ENCODE results near the gene LEFTY2. TPM values are rescaled to one million over a fixed set of nuclear protein-coding genes. Genes with fewer than 3 reads are reported as not detected.
A peak's percentile ranks its signal among the peaks of the same experiment; 100 is the strongest.
"Not testable (repeated sequence)": the region's sequence is repeated elsewhere in the genome, so short reads cannot be mapped to it uniquely, and the experiment has no call there.

Gene LEFTY2
- polyA plus RNA-seq, 3 donors: not detected

DNA sequence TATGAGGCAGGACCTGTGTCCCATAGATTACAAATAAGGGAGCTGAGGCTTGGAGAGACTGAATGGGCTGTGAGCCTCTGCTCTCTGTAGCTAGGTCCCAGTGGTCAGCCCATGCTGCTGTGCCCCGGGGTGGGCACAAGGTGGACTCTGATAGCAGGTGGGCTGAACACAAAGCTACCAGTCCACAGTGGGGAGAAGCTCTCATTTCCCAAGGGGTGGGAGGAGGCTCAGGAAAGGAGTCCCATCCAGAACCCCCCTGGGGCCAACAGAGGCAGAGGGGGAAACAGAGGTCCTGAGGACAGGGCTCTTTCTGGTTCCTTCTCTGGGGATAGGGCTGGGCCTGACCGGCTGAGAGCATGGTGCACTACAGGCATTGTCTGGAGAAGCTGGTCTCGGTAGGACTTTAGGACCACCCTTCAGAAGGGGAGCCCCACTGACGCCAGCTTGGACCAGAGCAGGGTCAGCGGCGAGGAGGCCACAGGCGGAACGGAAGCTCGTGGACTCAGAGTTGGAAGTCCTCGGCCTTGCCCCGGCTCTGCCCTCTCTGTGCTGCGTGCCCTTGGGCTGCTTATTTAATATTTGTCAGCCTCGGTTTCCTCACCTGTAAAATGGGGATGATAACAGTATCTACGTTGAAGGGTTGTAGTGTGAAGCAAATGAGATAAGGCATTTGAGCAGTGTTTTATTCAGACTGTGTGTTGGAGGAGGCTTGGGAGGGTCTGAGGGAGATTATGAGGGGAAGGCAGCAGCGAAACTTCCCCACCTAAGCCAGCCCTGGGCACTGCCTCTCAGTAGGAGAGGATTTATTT lies 31.5 kb upstream of the LEFTY2 start:
- H3K79me2 ChIP-seq (ENCODE audit: insufficient read depth, low read length): no peaks in the 10 kb centered on the region
- no peak overlapping the region for H2AFZ ChIP-seq (ENCODE audit: insufficient read depth, low read depth, low read length, poor library complexity, severe bottlenecking)
- no peaks in the 10 kb centered on the region for H3K9me3 ChIP-seq (replicated peaks in 1 of 2; ENCODE audit: control insufficient read depth in 1 of 2, insufficient read depth in 1 of 2, low read length in 2 of 2)
- no peaks in the 10 kb centered on the region for H4K20me1 ChIP-seq (ENCODE audit: insufficient read depth, low read length)
- DNase-seq: no peak
- Mint-ChIP-seq H3K27ac (peak overlapping the region in 1 of 7 donors; percentile 30), H3K27me3 (ENCODE audit: low read depth in 3 of 3) (peaks cover 0 to 7% (median 0%) of the 10 kb centered on the region in 3 donors), H3K4me3 (no peak overlapping the region), H3K9me3 (peaks cover 0 to 2% (median 0%) of the 10 kb centered on the region in 7 donors), H3K36me3 (peaks cover 7 to 10% of the 10 kb centered on the region in 2 donors), H3K4me1 (peaks cover 4% of the 10 kb centered on the region)
- TF ChIP-seq, protein P1, sequence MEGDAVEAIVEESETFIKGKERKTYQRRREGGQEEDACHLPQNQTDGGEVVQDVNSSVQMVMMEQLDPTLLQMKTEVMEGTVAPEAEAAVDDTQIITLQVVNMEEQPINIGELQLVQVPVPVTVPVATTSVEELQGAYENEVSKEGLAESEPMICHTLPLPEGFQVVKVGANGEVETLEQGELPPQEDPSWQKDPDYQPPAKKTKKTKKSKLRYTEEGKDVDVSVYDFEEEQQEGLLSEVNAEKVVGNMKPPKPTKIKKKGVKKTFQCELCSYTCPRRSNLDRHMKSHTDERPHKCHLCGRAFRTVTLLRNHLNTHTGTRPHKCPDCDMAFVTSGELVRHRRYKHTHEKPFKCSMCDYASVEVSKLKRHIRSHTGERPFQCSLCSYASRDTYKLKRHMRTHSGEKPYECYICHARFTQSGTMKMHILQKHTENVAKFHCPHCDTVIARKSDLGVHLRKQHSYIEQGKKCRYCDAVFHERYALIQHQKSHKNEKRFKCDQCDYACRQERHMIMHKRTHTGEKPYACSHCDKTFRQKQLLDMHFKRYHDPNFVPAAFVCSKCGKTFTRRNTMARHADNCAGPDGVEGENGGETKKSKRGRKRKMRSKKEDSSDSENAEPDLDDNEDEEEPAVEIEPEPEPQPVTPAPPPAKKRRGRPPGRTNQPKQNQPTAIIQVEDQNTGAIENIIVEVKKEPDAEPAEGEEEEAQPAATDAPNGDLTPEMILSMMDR (IDR thresholded peaks at IDR 0.05): no peak
- no peaks in the 10 kb centered on the region for H3K36me3 ChIP-seq (replicated peaks in 1 of 2; ENCODE audit: control insufficient read depth in 1 of 2, insufficient read depth in 2 of 2, low read length in 2 of 2)
- WGBS (ENCODE audit: insufficient coverage): 91% methylated on average over 9 of the region's 15 CpGs
- no peaks in the 10 kb centered on the region for H3K27me3 ChIP-seq (ENCODE audit: control insufficient read depth in 2 of 2, insufficient read depth in 2 of 2, low read length in 2 of 2)
- intact Hi-C loops (cut with micrococcal nuclease): loop anchor here in 1 of 2 donors (10.0 kb wide), 1 partner anchor 198 kb away; the partner anchor contains the start of gene SRP9
- H3K4me1 ChIP-seq (ENCODE audit: control insufficient read depth in 1 of 2, insufficient read depth in 2 of 2, low read length in 2 of 2): no peaks in the 10 kb centered on the region
- H3K27ac ChIP-seq (ENCODE audit: low read depth in 1 of 2, low read length in 2 of 2): no peak overlapping the region
- H3K4me2 ChIP-seq (replicated peaks; ENCODE audit: extremely low read depth, low read length, poor library complexity, severe bottlenecking): no peak overlapping the region
- H3K4me3 ChIP-seq (replicated peaks in 1 of 3; ENCODE audit: low read depth in 2 of 3, low read length in 3 of 3): no peak overlapping the region
- H3K9ac ChIP-seq (ENCODE audit: insufficient read depth, low read length, poor library complexity, severe bottlenecking): no peak overlapping the region

DNA sequence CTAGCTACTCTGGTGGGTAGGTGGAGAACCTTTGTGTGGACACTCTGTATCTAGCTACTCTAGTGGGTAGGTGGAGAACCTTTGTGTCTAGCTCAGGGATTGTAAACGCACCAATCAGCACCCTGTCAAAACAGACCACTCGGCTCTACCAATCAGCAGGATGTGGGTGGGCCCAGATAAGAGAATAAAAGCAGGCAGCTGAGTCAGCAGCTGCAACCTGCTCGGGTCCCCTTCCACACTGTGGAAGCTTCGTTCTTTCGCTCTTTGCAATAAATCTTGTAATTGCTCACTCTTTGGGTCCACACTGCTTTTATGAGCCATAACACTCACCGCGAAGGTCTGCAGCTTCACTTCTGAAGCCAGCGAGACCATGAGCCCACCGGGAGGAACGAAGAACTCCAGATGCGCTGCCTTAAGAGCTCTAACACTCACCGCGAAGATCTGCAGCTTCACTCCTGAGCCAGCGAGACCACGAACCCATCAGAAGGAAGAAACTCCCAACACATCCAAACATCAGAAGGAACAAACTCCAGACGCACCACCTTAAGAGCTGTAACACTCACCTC lies 29.7 kb upstream of the LEFTY2 start:
- H3K4me3 Mint-ChIP-seq; H3K27ac Mint-ChIP-seq; H3K27me3 ChIP-seq (ENCODE audit: control insufficient read depth in 2 of 2, insufficient read depth in 2 of 2, low read length in 2 of 2); H3K9me3 Mint-ChIP-seq; DNase-seq; H3K9ac ChIP-seq (ENCODE audit: insufficient read depth, low read length, poor library complexity, severe bottlenecking); H3K27me3 Mint-ChIP-seq (ENCODE audit: low read depth in 3 of 3); H3K36me3 ChIP-seq (replicated peaks in 1 of 2; ENCODE audit: control insufficient read depth in 1 of 2, insufficient read depth in 2 of 2, low read length in 2 of 2); H3K36me3 Mint-ChIP-seq; H4K20me1 ChIP-seq (ENCODE audit: insufficient read depth, low read length); H3K4me3 ChIP-seq (replicated peaks in 1 of 3; ENCODE audit: low read depth in 2 of 3, low read length in 3 of 3); H3K27ac ChIP-seq (ENCODE audit: low read depth in 1 of 2, low read length in 2 of 2); H2AFZ ChIP-seq (ENCODE audit: insufficient read depth, low read depth, low read length, poor library complexity, severe bottlenecking); H3K4me2 ChIP-seq (replicated peaks; ENCODE audit: extremely low read depth, low read length, poor library complexity, severe bottlenecking); H3K4me1 ChIP-seq (ENCODE audit: control insufficient read depth in 1 of 2, insufficient read depth in 2 of 2, low read length in 2 of 2); H3K9me3 ChIP-seq (replicated peaks in 1 of 2; ENCODE audit: control insufficient read depth in 1 of 2, insufficient read depth in 1 of 2, low read length in 2 of 2); H3K79me2 ChIP-seq (ENCODE audit: insufficient read depth, low read length); H3K4me1 Mint-ChIP-seq: not testable (repeated sequence)
- WGBS (ENCODE audit: insufficient coverage): 86% methylated on average over 11 of the region's 16 CpGs
- intact Hi-C loops (cut with micrococcal nuclease): loop anchor here in 1 of 2 donors (10.0 kb wide), 1 partner anchor 196 kb away; the partner anchor contains the start of gene SRP9

DNA sequence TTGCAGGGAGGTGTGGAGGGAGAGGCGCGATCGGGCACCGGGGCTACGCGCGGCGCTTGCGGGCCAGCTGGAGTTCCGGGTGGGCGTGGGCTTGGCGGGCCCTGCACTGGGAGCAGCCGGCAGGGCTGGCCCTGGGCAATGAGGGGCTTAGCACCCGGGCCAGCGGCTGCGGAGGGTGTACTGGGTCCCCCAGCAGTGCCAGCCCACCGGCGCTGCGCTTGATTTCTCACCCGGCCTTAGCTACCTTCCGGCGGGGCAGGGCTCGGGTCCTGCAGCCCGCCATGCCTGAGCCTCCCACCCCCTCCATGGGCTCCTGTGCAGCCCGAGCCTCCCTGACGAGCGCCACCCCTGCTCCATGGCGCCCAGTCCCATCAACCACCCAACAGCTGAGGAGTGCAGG lies 28.7 kb upstream of the LEFTY2 start:
- H3K9ac ChIP-seq (ENCODE audit: insufficient read depth, low read length, poor library complexity, severe bottlenecking); H3K4me1 ChIP-seq (ENCODE audit: control insufficient read depth in 1 of 2, insufficient read depth in 2 of 2, low read length in 2 of 2); H3K27ac ChIP-seq (ENCODE audit: low read depth in 1 of 2, low read length in 2 of 2); H2AFZ ChIP-seq (ENCODE audit: insufficient read depth, low read depth, low read length, poor library complexity, severe bottlenecking); H3K27me3 ChIP-seq (ENCODE audit: control insufficient read depth in 2 of 2, insufficient read depth in 2 of 2, low read length in 2 of 2); H3K4me2 ChIP-seq (replicated peaks; ENCODE audit: extremely low read depth, low read length, poor library complexity, severe bottlenecking); H3K36me3 ChIP-seq (replicated peaks in 1 of 2; ENCODE audit: control insufficient read depth in 1 of 2, insufficient read depth in 2 of 2, low read length in 2 of 2); DNase-seq; H3K36me3 Mint-ChIP-seq; H3K27me3 Mint-ChIP-seq (ENCODE audit: low read depth in 3 of 3); H3K27ac Mint-ChIP-seq; H3K4me3 ChIP-seq (replicated peaks in 1 of 3; ENCODE audit: low read depth in 2 of 3, low read length in 3 of 3); H3K9me3 Mint-ChIP-seq; H3K4me3 Mint-ChIP-seq; H3K79me2 ChIP-seq (ENCODE audit: insufficient read depth, low read length); H3K4me1 Mint-ChIP-seq; H4K20me1 ChIP-seq (ENCODE audit: insufficient read depth, low read length); H3K9me3 ChIP-seq (replicated peaks in 1 of 2; ENCODE audit: control insufficient read depth in 1 of 2, insufficient read depth in 1 of 2, low read length in 2 of 2): not testable (repeated sequence)
- intact Hi-C loops (cut with micrococcal nuclease): loop anchor here in 1 of 2 donors (10.0 kb wide), 1 partner anchor 195 kb away; the partner anchor contains the start of gene SRP9
- 96% methylated on average over 11 of the region's 28 CpGs for WGBS (ENCODE audit: insufficient coverage)

All from CD14-positive monocyte (primary cell).